GM18870 (cell line): ENCODE data around the gene MYLK.
"Not testable (repeated sequence)": the region's sequence is repeated elsewhere in the genome, so short reads cannot be mapped to it uniquely, and the experiment has no call there.

ENCODE experiments used
- ATAC-seq: cut with Tn5 transposase; IDR thresholded peaks from one replicate; pipeline ENCODE4 v1.9.1; 2021; ENCODE audit warnings: moderate library complexity; ENCODE audit not compliant: unreplicated experiment

Gene MYLK

DNA sequence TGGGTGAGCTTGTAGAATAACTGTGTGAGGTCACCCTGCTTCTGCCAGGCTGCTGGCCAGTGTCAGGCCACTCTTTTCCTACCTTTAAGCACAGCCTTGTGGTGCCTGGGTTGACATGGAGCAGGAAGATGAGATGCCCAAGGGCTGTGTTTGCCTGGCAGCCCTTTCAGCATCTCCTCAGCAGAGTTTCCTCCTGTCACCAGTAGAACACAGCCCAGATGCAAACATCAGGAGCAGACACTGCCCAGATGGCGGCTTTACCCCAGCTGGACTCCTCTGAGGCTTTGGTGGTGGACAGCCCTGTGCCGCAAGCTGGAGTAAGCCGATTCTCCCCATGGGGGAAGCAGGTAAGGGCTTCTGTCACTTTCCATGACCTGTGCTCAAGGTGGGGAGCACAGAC lies 180.5 kb downstream of the MYLK start:
- ATAC-seq: not testable (repeated sequence)

DNA sequence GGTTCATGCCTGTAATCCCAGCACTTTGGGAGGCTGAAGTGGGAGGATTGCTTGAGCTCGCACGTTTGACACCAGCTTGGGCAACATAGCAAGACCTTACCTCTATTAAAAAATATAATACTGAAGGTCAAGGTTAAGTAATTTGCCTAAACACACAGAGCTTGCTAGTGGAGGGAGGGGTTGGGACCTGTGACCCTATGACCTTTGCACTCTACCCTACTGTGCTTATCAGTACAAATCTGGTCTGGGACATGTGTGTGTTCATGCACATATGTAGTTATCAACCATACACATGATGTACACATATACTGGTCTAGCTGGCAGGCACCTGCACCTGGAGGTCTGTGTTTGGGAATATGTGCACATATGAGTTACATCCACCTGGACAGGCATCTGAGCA lies 181.4 kb downstream of the MYLK start:
- no peak for ATAC-seq

DNA sequence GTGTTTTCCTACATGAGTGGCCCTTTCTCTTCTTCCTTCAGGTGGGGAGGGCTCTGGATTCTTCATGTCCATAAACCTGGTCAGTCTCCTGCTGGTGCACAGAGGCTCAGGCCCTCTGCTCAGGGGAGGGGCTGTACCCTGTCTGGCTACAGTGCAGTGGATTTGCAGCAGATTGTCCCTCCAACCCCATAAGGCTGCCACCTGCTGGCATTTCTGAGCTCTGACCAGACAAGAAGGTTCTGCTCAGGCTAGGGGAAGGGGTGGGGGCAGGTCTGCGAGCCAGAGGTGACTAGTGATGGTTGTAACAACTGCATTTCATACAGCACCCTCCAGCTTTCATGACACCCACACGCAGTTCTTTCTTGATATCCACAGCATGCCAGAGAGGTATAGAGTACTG lies 182.1 kb downstream of the MYLK start:
- not testable (repeated sequence) for ATAC-seq

DNA sequence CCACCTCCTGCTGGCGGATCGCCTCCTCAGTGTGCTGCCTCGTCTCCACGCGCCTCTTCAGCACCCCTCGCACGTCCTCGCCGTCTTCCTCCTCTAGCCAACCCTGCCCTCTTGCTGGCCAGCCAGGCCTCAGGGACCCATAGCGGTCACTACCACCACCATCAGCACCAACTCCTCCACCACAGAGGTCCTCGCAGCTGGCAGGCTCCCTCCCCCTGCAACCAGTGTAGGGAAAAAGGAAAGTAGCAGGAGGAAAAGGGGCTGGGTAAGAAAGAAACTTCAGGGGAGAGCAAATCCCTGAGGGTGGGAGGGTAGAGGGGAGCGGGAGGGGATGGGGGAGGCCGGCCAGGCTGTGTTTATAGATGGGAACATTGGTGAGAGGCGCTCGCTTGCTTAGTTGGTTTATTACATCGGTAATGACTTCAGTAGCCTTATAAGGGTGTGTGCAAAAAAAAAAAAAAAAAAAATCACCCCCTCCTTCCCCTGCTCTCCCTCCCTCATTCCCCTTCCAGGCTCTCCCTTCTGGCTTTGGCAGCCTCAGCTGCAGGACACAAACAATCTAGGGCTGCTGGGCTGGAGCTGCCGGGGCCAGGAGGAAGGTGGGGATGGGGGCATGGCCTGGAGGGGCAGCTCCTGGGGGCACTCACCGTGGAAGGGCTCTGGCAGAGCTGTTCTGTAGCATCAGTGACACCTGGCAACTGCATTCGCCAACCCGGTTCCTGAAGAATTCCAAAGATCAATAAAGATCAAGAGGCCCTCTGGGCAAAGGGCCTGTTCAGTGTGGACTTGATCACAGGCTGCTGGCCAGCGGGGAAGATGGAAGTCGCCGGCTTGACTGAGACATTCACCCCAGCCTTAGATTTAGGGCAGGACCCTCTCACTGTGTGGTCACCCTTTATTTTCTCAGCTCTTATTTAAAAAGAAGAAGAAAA lies 183.1 kb downstream of the MYLK start:
- ATAC-seq: no peak

DNA sequence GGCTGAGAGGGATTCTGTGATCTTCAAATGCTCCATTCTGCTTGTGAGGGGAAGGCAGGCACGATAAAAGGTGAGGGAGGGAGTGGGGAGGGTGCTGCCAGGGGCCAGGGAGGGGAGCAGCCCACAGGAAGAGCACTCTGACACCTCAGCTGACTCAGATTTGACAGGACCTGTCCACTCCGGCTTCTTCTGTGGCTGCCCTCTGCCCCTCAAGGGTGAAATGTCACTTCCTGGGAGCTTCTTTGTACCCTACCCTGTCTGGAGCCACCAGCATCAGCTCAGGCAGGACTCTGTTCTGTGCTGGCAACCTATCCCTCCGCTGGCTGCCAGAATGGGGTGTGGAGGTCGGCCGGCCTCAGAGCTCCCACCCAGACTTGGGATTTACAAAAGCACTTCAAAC lies 185.3 kb downstream of the MYLK start:
- no peak for ATAC-seq

DNA sequence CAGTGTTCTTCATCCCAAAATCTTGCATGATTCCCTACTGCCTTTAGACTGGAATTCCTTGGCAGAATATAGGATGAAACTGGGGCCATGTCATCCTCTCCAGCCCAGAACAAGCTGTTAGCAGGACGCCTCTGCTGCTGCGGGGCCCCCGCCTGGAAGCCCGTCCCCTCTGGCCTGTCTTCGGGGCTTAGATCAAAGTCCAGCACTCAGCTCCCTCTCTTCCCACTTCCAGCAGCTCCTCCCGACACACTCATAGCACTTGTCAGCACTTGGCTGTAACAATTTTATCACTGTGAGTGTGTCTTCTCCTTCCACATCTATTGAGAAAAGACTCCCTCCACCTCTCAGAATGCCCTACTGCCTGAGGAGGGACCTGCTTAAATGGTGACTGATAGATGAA lies 187.3 kb downstream of the MYLK start:
- ATAC-seq: no peak

DNA sequence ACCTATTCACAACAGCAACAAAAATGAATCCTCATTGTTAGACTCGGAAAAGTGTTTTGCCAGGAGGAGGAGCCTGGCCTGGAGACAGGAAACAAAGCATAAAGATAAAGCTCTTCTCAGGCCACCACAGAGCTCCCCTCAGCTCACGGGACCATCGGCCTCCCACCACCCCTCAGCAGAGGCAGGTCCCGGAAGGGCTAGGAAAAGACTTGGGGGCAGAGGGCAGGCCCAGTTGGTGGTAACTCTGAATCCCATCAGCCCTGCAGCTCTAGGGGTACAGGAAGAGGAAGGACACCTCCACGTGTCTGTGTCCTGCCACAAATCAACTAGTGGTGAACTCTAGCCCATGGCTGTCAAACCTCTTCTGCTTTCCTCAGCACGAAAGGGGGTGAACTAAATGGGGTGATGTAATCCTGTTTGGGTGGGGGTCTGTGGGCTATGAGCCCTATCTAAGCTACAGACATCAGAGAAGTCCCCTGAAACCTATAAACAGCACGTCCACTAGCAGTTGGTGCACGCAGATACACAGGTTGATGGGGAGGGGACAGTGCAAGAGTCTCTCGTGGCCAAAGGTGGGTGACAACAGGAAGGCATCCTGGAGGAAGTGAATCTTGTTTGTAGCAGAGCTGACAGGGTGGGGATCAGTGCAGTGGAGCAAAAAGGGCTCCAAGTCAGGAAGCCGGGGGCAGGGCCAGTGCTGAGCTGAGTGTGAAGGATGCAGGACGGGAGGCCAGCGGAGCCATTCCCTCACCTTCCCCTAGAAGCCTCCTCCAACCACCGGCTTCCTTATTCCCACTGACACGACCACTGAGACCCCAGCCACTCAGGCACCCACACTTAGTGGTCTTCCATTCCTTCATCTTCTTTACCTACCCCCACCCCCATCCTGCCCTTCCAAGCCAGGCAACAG lies 188.1 kb downstream of the MYLK start:
- no peak for ATAC-seq

DNA sequence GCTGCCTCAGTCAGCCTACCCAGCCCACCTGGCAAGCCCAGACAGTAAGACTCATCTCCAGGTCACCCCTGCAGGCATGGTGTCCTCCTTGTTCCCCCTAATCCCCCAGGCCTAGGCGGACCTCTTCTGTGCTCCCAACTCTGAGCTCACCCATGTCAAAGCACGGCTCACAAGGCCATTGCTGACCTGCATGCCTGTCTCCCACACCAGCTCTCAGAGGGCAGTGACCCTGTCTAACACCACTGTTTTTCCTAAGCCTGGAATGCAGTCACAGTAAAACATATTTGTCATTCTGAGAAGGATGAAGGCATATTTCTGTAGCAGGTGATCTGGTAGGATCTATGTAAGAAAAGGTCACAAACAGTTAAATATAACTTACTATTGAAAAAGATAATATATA lies 189.0 kb downstream of the MYLK start:
- no peak for ATAC-seq

DNA sequence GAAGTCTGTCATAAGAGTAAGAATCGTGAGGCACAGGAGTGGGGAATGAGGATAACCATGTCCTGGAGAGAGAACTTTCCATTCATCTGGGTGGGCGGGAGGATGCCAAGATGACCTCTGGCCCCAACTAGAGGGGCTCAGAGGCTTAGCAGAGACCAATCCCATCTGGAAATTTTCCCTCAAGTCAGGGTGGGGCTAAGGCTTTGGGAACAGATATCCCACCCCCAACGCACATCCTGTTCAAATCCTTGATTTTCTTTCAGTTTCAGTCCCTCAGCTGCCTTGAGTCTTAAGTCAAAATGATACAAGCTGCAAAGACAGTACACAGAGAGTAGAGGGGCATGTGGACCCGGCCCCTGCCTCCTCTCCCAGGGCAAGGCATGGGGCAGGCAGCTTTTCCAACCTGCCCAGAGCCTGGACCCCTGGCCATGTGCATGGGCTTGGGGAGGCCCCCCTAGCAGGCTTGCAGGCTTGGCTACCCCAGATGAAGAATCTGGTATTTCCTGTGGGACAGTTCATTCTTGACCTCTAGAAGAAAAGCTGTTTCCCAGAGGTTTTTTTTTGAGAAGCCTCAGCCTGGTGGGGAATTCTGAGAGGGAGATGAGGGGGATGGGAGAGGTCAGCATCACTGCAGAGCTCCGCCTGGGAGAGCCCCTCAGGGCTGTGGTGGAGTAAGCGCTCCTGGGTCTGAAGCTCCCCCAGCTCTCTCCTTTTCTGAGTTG lies 189.6 kb downstream of the MYLK start:
- ATAC-seq: no peak

DNA sequence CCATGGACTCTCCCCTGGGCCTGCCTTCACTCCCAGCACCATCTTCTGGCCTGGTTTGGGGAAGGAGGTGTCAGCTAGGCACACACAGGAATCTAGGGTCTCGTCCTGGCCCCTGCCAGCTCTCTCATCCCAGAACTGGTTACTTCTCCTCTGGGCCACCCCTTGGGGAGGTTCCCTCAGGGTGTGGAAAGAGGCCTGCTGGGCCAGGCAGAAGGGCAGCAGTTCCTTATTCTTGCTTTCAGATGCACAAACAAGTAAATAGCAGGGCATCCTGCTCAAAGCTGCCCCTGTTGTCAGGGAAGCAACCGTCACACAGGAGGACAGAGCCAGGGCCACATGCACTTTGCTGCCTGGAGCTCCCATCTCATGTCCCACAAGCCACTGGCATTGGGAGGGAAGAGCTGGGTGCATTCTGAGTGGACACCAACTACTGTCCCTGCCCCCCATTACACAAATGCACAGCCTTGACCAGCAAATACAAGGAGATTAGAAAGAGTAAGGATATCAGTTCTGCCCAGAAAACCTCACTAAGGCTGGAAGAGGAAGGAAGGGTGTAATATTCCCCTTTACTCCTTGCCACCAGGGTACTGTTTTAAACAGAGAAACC lies 190.4 kb downstream of the MYLK start:
- no peak for ATAC-seq

DNA sequence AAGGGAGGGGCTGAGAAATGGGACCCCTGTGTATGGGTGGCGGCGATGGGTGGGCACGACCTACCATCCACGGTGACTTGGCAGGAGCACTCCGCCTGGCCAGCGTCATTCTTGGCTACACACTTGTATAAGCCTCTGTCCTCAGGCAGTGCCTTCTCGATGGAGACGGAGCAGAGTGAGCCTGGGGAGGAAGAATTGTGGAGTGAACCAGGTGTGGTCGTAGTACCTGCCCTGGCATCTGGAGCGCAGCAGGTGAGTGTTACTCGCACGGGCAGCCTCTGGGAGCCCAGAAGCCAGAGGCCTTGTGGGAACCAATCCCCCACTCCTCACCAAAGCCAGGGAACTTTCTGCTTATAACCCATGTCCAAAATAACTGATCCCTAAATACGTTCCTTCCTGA lies 191.5 kb downstream of the MYLK start:
- no peak for ATAC-seq

DNA sequence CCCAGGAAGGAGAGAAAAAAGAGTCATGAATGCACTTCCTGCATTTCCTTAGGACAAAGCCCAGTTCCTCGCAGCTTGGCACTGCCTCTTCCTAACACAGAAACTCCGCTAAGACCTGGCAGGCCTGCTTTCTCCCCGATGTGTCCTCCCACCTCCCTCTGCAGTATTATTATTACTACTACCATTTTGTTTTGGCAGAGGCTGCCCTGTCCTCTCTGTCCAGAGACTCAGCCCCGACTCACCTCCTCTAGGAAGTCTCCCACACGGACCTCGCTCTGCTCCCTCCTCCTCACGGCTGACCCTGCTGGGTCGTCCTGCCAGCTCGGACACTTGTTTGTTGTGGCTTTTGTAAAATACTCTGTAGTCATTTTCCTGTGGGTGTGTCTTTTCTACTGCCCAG lies 192.1 kb downstream of the MYLK start:
- no peak for ATAC-seq

DNA sequence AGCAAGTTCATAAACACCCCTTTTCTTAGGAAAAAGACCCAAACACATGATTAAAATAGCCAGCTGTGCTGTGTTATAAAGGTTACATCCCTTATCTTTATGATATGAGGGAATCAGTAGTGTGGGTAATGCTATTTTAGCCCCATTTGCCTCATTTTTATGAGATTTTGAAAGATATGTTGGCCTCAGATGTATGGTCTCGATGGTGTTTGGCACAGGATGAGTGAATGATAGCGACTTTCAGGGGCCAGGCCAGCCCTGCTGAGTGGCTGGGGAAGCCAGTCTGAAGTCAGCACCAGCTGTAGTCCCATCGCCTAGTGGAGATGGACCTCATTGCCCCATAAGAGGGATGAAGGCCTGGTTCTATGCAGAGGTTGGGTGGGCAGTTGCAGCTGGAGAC lies 194.3 kb downstream of the MYLK start:
- no peak for ATAC-seq

DNA sequence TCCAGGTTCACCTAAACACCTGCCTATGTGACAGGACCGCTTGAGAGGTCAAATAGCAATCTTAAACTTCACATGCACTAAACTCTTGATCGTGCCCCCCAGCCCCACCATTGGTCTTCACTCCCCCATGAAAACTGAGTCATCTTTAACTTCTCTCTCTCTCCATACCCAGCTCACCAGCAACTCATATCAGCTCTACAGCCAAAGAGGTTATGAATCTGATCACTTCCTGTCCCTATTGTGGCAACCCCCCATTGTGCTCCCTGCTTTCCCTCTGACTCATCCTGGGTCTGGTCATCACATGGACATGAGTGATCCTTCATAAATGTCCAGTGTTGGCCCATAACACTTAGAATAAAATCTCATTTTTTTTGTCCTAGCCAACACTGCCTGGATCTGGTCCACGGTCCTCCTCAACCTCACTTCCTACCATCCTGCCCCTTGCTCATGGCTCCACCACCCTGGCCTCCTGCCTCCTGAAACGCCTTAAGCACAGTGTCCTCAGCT lies 195.8 kb downstream of the MYLK start:
- no peak for ATAC-seq

DNA sequence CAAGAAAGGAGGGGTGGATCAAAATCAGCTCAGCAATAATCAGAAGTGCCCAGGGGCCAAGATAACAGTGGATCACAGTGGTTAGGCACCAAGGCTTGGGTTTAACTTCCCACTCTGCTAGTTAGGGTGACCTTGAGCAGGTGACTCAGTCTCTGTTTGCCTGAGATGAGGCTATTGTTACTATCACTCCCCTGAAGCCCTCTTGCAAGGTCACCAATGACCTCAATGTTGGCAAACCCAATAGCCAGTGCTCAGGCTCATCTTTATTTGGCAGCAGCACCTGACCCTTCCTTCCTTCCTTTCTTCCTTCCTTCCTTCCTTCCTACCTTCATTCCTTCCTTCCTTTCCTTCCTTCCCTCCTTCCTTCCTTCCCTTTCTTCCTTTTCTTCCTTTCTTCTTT lies 196.8 kb downstream of the MYLK start:
- no peak for ATAC-seq

DNA sequence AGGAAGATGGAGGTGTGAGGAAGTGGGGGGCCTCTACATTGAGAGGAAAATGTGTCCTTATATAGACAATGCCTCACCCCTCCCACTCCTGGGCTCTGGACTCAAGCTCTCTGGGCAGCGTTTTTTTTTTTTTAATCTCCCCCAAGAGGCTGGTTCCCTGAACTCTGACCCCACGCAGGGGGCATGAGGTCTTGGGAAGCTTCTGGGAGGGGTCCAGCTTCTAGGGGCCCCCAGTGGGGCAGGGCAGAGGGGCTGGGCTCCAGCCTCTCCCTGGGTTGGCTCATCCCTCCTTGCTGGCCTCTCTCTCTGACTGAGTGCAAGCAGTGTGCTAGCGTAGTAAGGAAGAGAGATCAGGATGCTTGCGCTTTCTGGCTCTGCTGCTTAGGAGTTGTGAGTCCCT lies 197.9 kb downstream of the MYLK start:
- no peak for ATAC-seq

DNA sequence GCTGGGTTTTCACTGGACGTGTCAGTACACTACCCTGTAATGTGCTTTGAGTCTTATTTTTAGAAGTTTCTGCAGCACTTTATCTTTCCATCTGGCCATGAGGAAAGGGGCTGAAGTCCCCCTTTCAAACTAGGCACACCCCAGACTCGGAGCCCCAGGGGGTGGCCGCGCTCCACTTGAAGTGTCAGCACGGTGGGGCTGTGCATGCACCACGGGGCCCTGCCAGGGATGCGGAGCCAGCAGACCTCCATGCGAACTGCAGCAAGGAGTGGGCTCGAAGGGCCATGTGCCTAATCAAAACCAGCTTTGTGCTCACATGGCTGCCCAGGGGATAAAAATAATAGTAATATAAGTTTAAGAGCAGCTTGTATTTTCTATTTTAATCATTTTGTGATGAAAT lies 198.4 kb downstream of the MYLK start:
- ATAC-seq: no peak

DNA sequence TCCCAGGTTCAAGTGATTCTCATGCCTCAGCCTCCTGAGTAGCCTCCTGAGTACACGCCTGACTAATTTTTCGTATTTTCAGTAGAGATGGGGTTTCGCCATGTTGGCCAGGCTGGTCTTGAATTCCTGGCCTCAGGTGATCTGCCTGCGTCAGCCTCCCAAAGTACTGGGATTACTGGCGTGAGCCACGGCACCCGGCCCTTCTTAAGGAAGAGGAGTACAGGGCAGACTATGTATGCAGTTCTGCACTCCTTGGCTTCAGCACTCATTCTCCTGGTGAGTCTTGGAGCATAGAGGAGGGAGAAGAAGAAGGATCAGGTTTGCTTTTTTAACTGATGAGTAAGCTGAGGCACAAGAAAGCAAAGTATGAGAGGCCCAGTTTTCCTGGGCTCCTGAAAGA lies 199.5 kb downstream of the MYLK start:
- ATAC-seq: no peak

DNA sequence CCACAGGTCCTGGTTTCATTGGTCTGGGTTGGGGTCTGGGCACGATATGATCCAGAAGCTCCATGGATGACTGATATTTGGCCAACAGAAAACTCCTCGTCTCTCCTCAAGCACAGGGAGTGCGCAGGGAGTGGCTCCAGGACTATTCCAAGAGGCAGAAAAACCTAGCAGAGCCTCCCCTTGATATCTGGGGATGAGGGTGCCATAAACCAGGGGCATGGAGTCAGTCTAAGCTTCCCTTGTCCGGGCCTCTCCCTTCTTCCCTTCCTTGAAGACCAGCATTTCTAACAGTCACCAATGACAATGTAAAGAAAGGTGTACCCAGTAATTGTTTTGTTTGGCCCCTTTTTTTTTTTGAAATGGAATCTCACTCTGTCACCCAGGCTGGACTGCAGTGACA lies 199.9 kb downstream of the MYLK start:
- no peak for ATAC-seq

DNA sequence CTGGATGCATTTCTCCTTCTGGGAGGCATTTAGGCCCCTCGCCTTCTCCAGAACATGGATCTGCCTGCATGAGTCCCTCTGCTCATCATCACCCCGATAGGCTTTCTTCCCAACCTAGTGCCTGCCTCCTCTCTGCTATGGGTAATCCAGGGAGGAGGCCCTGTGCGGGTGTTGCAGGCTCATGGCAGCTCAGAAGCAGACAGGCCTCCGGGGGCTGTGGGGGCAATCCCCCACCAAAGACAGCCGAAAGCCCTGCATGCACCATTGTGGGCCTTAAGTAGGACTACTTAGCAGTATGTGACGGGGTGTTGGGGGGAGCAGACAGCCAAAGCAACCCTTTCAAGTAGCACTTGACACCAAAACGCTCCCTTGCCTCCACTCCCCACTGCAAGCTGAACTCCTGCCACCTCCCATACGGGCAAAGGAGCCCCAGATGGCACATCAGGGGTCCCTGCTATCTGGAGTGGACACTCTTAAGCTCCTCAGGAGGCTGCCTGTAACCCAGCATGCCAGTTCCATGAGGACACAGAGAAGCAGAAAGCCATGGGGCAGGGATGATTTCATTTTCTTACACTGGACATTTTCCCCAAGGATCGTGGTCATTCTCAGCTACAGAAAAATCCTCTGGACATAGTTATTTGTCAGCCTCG lies 200.5 kb downstream of the MYLK start:
- ATAC-seq: no peak
